ENCODE measurements around the gene CCDC34. TPM values are rescaled to one million over a fixed set of nuclear protein-coding genes. Genes with fewer than 3 reads are reported as not detected.

CCDC34 gene
- total and polyA plus RNA-seq, 2 of the 8 experiments (the other 6 are each of a cell fraction or from before 2014, with no cell fraction given) = 7.7 to 24.3 TPM

DNA sequence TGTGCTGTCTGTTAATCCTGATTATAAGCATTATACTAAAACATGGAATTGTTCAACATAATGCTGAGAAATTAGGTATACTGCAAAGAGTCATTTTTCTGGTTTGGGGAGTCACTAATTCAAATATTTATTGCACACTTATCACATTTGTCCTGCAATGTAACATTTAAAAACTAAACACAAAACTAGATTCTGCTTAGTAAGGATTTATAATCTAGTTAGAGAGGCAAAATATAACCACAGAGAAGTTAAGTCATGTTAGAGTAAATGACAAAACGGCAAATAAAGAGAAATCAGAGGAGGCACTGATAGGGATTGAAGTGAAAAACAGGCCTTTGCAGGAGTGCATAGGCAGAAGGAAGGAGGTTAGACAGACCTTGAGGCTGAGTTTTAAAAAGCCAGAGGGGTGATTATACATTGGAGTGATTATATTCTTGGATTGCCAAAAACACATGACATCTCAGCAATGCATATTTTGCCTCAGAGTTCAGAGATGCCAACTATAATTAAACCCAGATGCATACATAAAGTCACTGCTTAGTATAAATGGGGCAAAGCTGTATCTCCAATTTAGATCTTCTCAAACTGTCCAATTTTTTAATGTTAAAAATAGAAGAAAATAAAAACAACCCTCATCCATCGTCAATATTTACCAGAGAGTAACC lies 49.7 kb downstream of the CCDC34 start:
- Histone ChIP-seq H2BK12ac (ENCODE audit: low read depth, low read length) (no peak overlapping the region), H3K9me3 (ENCODE audit: insufficient read depth in 2 of 2, low read depth in 1 of 2, low read length in 1 of 2) (no peaks in the 10 kb centered on the region), H4K8ac (ENCODE audit: extremely low read depth, insufficient read depth, low read length) (no peak overlapping the region), H2BK5ac (ENCODE audit: low read depth, low read length) (no peak overlapping the region), H2BK20ac (ENCODE audit: low read length) (no peak overlapping the region), H3K36me3 (ENCODE audit: control insufficient read depth in 2 of 4, insufficient read depth in 4 of 4, low read length in 3 of 4) (no peaks in the 10 kb centered on the region), H3K27me3 (replicated peaks in 1 of 4; ENCODE audit: control insufficient read depth in 3 of 4, extremely low read depth in 1 of 4, insufficient read depth in 3 of 4, low read length in 3 of 4) (peaks cover 0 to 1% (median 0%) of the 10 kb centered on the region in 4 experiments; a peak in 1 of 7 replicates), H2BK120ac (replicated peaks; ENCODE audit: low read depth, low read length) (no peak overlapping the region), H3K14ac (ENCODE audit: insufficient read length) (no peak overlapping the region), H3K56ac (replicated peaks; ENCODE audit: insufficient read length, low read depth, low read length) (no peak overlapping the region), H3K79me2 (ENCODE audit: control insufficient read depth in 1 of 2, insufficient read depth in 2 of 2, low read length in 2 of 2) (no peaks in the 10 kb centered on the region), H2AK5ac (ENCODE audit: low read depth, low read length) (no peak overlapping the region), H3K27ac (ENCODE audit: low read depth, low read length) (no peak overlapping the region), H3K9ac (replicated peaks in 1 of 4; ENCODE audit: extremely low read depth in 1 of 4, low read depth in 3 of 4, low read length in 3 of 4) (peak overlapping the region in 1 of 4 experiments; percentile 13; a peak in 1 of 7 replicates), H4K91ac (replicated peaks; ENCODE audit: insufficient read length, low read length) (no peak overlapping the region), H3K79me1 (ENCODE audit: low read depth, low read length) (no peaks in the 10 kb centered on the region), H4K20me1 (replicated peaks in 1 of 2; ENCODE audit: control insufficient read depth in 1 of 2, insufficient read depth in 2 of 2, low read length in 2 of 2) (no peaks in the 10 kb centered on the region), H2BK15ac (ENCODE audit: low read length) (no peak overlapping the region), H3K23ac (ENCODE audit: insufficient read length) (no peak overlapping the region), H3K4me1 (replicated peaks in 1 of 4; ENCODE audit: control insufficient read depth in 3 of 4, insufficient read depth in 4 of 4, low read length in 3 of 4) (peaks cover 0 to 4% (median 0%) of the 10 kb centered on the region in 4 experiments; a peak in 1 of 7 replicates), H4K5ac (ENCODE audit: insufficient read length, low read depth, low read length) (no peak overlapping the region), H3K4ac (replicated peaks; ENCODE audit: insufficient read length, low read depth, low read length) (no peak overlapping the region), H3K18ac (ENCODE audit: extremely low read depth, low read length) (no peak overlapping the region), H2AFZ (ENCODE audit: low read length) (no peak overlapping the region), H3K23me2 (ENCODE audit: low read depth, low read length) (peaks cover 2% of the 10 kb centered on the region; the same call in 1 of the 2 replicates), H3K4me3 (ENCODE audit: extremely low read depth in 1 of 4, insufficient read depth in 2 of 4, low read depth in 3 of 4, low read length in 4 of 4) (no peak overlapping the region), H3K4me2 (ENCODE audit: insufficient read depth in 1 of 2, low read depth in 2 of 2, low read length in 2 of 2) (no peak overlapping the region)
- 91% methylated on average over 2 of the region's 2 CpGs; no CpG with 5 or more reads in 1 of the 2 experiments for WGBS, 2 experiments (ENCODE audit: extremely low coverage in 1 of 2, insufficient coverage in 1 of 2, insufficient read length in 1 of 2, insufficient replicate concordance in 2 of 2, low coverage in 1 of 2, low lambda C conversion rate in 2 of 2, missing lambda C conversion rate in 1 of 2)
- DNase-seq (ENCODE audit: low read depth in 1 of 2, low spot score in 2 of 2) = no peak
- TF ChIP-seq PHF8 (conservative IDR thresholded peaks at IDR 0.05; ENCODE audit: low read depth, low read length) = no peak
- TF ChIP-seq KDM4A (IDR thresholded peaks at IDR 0.05; ENCODE audit: low read depth, low read length, severe bottlenecking) = no peak
- no peak for TF ChIP-seq RBBP5 (IDR thresholded peaks at IDR 0.05; ENCODE audit: borderline replicate concordance, low read depth, low read length)
- no peak for TF ChIP-seq HDAC2 (IDR thresholded peaks at IDR 0.05; ENCODE audit: borderline replicate concordance in 1 of 2, low read depth in 2 of 2, low read length in 2 of 2)
- TF ChIP-seq FOSL1 (IDR thresholded peaks at IDR 0.05; ENCODE audit: insufficient read depth, low read depth, low read length) = no peak
- ChIA-PET CTCF (ENCODE audit: partially characterized antibody) (no interaction called here), POLR2A (ENCODE audit: partially characterized antibody) (interaction anchor here (1.0 kb wide), 1 partner anchor 15 kb away, joined by 3 read pairs; no protein-coding TSS in a partner anchor)
- no peak for FAIRE-seq

Data from H1 (cell line).